HepG2 (cell line): ENCODE data around the gene PTPRN. TPM values are rescaled to one million over a fixed set of nuclear protein-coding genes. Genes with fewer than 3 reads are reported as not detected.
A peak's percentile ranks its signal among the peaks of the same experiment; 100 is the strongest.

Experiments
- ATAC-seq: fragments of 200-7000 bp; cut with Tn5 transposase; 3 replicates; pipeline ENCODE4 v1.9.1; 2020; ENCODE audit warnings: mild to moderate bottlenecking, moderate library complexity
- BruUV-seq: library from RNA; stranded (reverse); fragments of 400-500 nt; replicated peaks from 2 replicates; lab custom pipeline; 2021; lab: Mats Ljungman, UMichigan
- CTCF ChIA-PET: fragments of 300-600 bp; formaldehyde crosslinking; extraction: SDS; loops from one replicate; lab custom pipeline; 2021; ENCODE audit warnings: low total read pairs, inconsistent platforms, low intra/inter-chr PET ratio; lab: Yijun Ruan, JAX
- POLR2A ChIA-PET: fragments of 350-600 bp; sonication (Branson Sonifier 250); formaldehyde crosslinking; loops from one replicate; lab custom pipeline; 2020; ENCODE audit warnings: antibody characterized with exemption, inconsistent platforms; lab: Yijun Ruan, JAX
- DNase-seq: peaks from one replicate; pipeline ENCODE4 v3.0.0-alpha.2; 2015; ENCODE audit warnings: low spot score
- FAIRE-seq: peaks from 3 replicates; lab custom pipeline; 2011; peaks lifted over from hg19 to GRCh38; lab: Jason Lieb, UNC
- H2AFZ ChIP-seq: one replicate; pipeline ENCODE4 v1.6.1; 2011; ENCODE audit warnings: low read length, inconsistent platforms
- H3K27ac ChIP-seq: fragments of 300-600 bp; 3 replicates; pipeline ENCODE4 v1.8.0; 2011; ENCODE audit warnings: mixed run types, mild to moderate bottlenecking, mixed read lengths, low read length, inconsistent platforms; ENCODE audit not compliant: insufficient read depth; ENCODE audit errors: extremely low read length
- H3K27me3 ChIP-seq, 2 experiments: fragments of 200-600 bp in 1 of 2; 2 replicates in 1 of 2; 3 replicates in 1 of 2; pipeline versions ENCODE4 v1.6.0 to v1.8.0; 2011; ENCODE audit warnings: low read length in 2 of 2, mild to moderate bottlenecking in 2 of 2, moderate library complexity in 2 of 2, inconsistent platforms in 1 of 2; ENCODE audit not compliant: insufficient read depth in 2 of 2, control insufficient read depth in 1 of 2
- H3K36me3 ChIP-seq, 2 experiments: fragments of 200-600 bp in 1 of 2; replicated peaks in 1 of 2; 2 replicates in 1 of 2; 3 replicates in 1 of 2; pipeline versions ENCODE4 v1.5.1 to v1.8.0; 2011; ENCODE audit warnings: low read length in 2 of 2, inconsistent platforms in 1 of 2; ENCODE audit not compliant: insufficient read depth in 2 of 2, control insufficient read depth in 1 of 2
- H3K4me1 ChIP-seq: 2 replicates; pipeline ENCODE4 v1.5.1; 2012; ENCODE audit warnings: low read length, inconsistent platforms; ENCODE audit not compliant: insufficient read depth
- H3K4me2 ChIP-seq: 2 replicates; pipeline ENCODE4 v1.6.0; 2011; ENCODE audit warnings: low read depth, low read length, inconsistent platforms
- H3K4me3 ChIP-seq, 3 experiments: fragments of 200-600 bp in 1 of 3; sonication (generic), shearing (Covaris generic) in 1 of 3; replicated peaks in 1 of 3; 2 replicates each; pipeline ENCODE4 v1.5.1; 2011 to 2016; ENCODE audit warnings: low read length in 3 of 3, inconsistent platforms in 2 of 3, low read depth in 2 of 3, mild to moderate bottlenecking in 2 of 3, control low read depth in 1 of 3, mixed read lengths in 1 of 3; ENCODE audit not compliant: insufficient read depth in 1 of 3
- H3K79me2 ChIP-seq: one replicate; pipeline ENCODE4 v1.6.1; 2011; ENCODE audit warnings: low read length, inconsistent platforms; ENCODE audit not compliant: insufficient read depth
- H3K9ac ChIP-seq: 2 replicates; pipeline ENCODE4 v1.6.0; 2011; ENCODE audit warnings: mild to moderate bottlenecking, low read depth, low read length, inconsistent platforms; ENCODE audit not compliant: insufficient read depth
- H3K9me3 ChIP-seq: 2 replicates; pipeline ENCODE4 v1.5.1; 2012; ENCODE audit warnings: mild to moderate bottlenecking, low read length
- H4K20me1 ChIP-seq: 2 replicates; pipeline ENCODE4 v1.6.0; 2011; ENCODE audit warnings: inconsistent platforms, mild to moderate bottlenecking, low read length, moderate library complexity; ENCODE audit not compliant: insufficient read depth
- ATF1 ChIP-seq: IDR thresholded peaks from 2 replicates; pipeline ENCODE4 v1.6.1; 2016; ENCODE audit warnings: mild to moderate bottlenecking, control low read depth
- FIP1L1 ChIP-seq: fragments of 200-400 bp; formaldehyde crosslinking; IDR thresholded peaks from 2 replicates; pipeline ENCODE4 v1.6.1; 2018; ENCODE audit warnings: low read depth, mild to moderate bottlenecking, low read length, moderate library complexity, borderline replicate concordance; ENCODE audit not compliant: insufficient read depth
- HCFC1 ChIP-seq: fragments of 150-350 bp; IDR thresholded peaks from 2 replicates; pipeline ENCODE4 v1.6.1; 2014; ENCODE audit warnings: low read depth, low read length
- JUNB ChIP-seq: sonication (generic); formaldehyde crosslinking; IDR thresholded peaks from 2 replicates; pipeline ENCODE4 v1.8.0; 2022; ENCODE audit warnings: missing genetic modification reagents, mild to moderate bottlenecking, borderline replicate concordance
- KLF12 ChIP-seq: sonication (generic); formaldehyde crosslinking; IDR thresholded peaks from 2 replicates; pipeline ENCODE4 v1.4.0; 2020; ENCODE audit warnings: missing genetic modification reagents, borderline replicate concordance
- NBN ChIP-seq: fragments of 450-650 bp; conservative IDR thresholded peaks from 2 replicates; pipeline ENCODE4 v1.6.1; 2017
- SNAI1 ChIP-seq: sonication (generic); formaldehyde crosslinking; IDR thresholded peaks from 2 replicates; pipeline ENCODE4 v1.5.0; 2020; ENCODE audit warnings: mild to moderate bottlenecking, missing genetic modification reagents, borderline replicate concordance
- TMF1 ChIP-seq: sonication (generic); formaldehyde crosslinking; IDR thresholded peaks from 2 replicates; pipeline ENCODE4 v1.8.1; 2022; ENCODE audit warnings: low read depth, missing genetic modification reagents
- WIZ ChIP-seq: sonication (generic); formaldehyde crosslinking; IDR thresholded peaks from 2 replicates; pipeline ENCODE4 v1.5.1; 2020; ENCODE audit warnings: mild to moderate bottlenecking, missing genetic modification reagents
- YEATS4 ChIP-seq: sonication (generic); formaldehyde crosslinking; IDR thresholded peaks from 2 replicates; pipeline ENCODE4 v1.4.0; 2020; ENCODE audit warnings: missing genetic modification reagents, borderline replicate concordance
- ZGPAT ChIP-seq: IDR thresholded peaks from 2 replicates; pipeline ENCODE4 v1.6.1; 2016; ENCODE audit warnings: mild to moderate bottlenecking
- ZNF276 ChIP-seq: sonication (generic); formaldehyde crosslinking; IDR thresholded peaks from 2 replicates; pipeline ENCODE4 v1.4.0; 2020; ENCODE audit warnings: mild to moderate bottlenecking, low read depth, missing genetic modification reagents
- ZNF333 ChIP-seq: sonication (generic); formaldehyde crosslinking; IDR thresholded peaks from 2 replicates; pipeline ENCODE4 v1.4.0; 2020; ENCODE audit warnings: mild to moderate bottlenecking, missing genetic modification reagents, borderline replicate concordance
- ZNF703 ChIP-seq: sonication (generic); formaldehyde crosslinking; IDR thresholded peaks from 2 replicates; pipeline ENCODE4 v1.5.1; 2020; ENCODE audit warnings: missing genetic modification reagents, mild to moderate bottlenecking, moderate library complexity, borderline replicate concordance
- ZNF883 ChIP-seq: sonication (generic); formaldehyde crosslinking; IDR thresholded peaks from 2 replicates; pipeline ENCODE4 v1.5.1; 2020; ENCODE audit warnings: mild to moderate bottlenecking, missing genetic modification reagents; ENCODE audit errors: not compliant biosample characterization
- WGBS: methylation state at CpG from one replicate; pipeline ENCODE4 v1.1.6; 2017; ENCODE audit warnings: low lambda C conversion rate; 5-methylcytosine and 5-hydroxymethylcytosine counted together
- in situ Hi-C: cut with HindIII; loops from 2 replicates; pipeline ENCODE4 v1.10.0; 2017; ENCODE audit warnings: low pct_unique_long_range_greater_than_20kb; ENCODE audit not compliant: extremely low pct_ligation_motif_present
- intact Hi-C: fragments of 100-400 bp; cut with micrococcal nuclease; formaldehyde crosslinking; loops from one replicate; pipeline ENCODE4 v1.10.0; 2022; ENCODE audit not compliant: unreplicated experiment
- polyA plus RNA-seq, 8 experiments: library from polyadenylated mRNA; depleted of rRNA in 3 of 8; stranded (reverse) in 7 of 8; unstranded in 1 of 8; fragments of >200 nt; fragmentation: Illumina TruSeq in 4 of 8; extraction: Trizol in 4 of 8; gene quantifications; 2 replicates each; pipeline versions ENCODE4 v1.2.1 to v1.2.3, GENCODE V29; 2011 to 2016; ENCODE audit warnings: low read depth in 4 of 8, missing spikeins in 1 of 8, mixed read lengths in 1 of 8; ENCODE audit not compliant: insufficient read depth in 1 of 8
- total RNA-seq, 5 experiments: library from RNA; depleted of rRNA; stranded (reverse); fragments of >200 nt; fragmentation: Illumina TruSeq; extraction: Trizol; gene quantifications; 2 replicates each; pipeline ENCODE4 v1.2.3, GENCODE V29; 2016; ENCODE audit warnings: low read depth in 1 of 5
- TF ChIP-seq, protein P1 (sequence below): sonication (generic); formaldehyde crosslinking; IDR thresholded peaks from 2 replicates; pipeline ENCODE4 v1.4.0; 2020; ENCODE audit warnings: missing genetic modification reagents

The PTPRN gene
- total and polyA plus RNA-seq, 2 of the 13 experiments (the other 11 are each of a cell fraction or from before 2014, with no cell fraction given) = 0.26 TPM; not detected in 1

GRCh38 chr2:219278655-219279150, 30.5 kb downstream of the PTPRN start (continued):
- peak; percentile 18 for TF ChIP-seq ZNF883 (CRISPR knock-in tag)
- TF ChIP-seq TMF1 (CRISPR knock-in tag) = peak; percentile 4; the same call in 1 of the 2 replicates
- no peak for TF ChIP-seq FIP1L1

GRCh38 chr2:219277703-219278654, 31.2 kb downstream of the PTPRN start:
- Histone ChIP-seq H3K36me3 (peaks cover 2 to 4% of the 10 kb centered on the region in 2 experiments; a peak in 2 of 5 replicates), H3K4me3 (peak overlapping the region; percentile 59 to 77 (median 73)), H3K79me2 (no peaks in the 10 kb centered on the region), H3K27ac (no peak overlapping the region), H3K4me1 (peaks cover 42% of the 10 kb centered on the region), H4K20me1 (no peaks in the 10 kb centered on the region), H3K4me2 (peak overlapping the region; percentile 96), H2AFZ (peak overlapping the region; percentile 66), H3K9ac (peak overlapping the region; percentile 80; the same call in 1 of the 2 replicates), H3K27me3 (peaks cover 0 to 9% of the 10 kb centered on the region in 2 experiments; a peak in 1 of 5 replicates), H3K9me3 (no peaks in the 10 kb centered on the region)
- peak; percentile 69 for DNase-seq
- ATAC-seq = peak; percentile 61
- peak; percentile 92 for FAIRE-seq
- CTCF ChIA-PET = interaction anchor here (0.9 to 5.4 kb wide), 5 partner anchors 17 to 118 kb away, joined by 3 to 88 read pairs (median 4); partner anchors contain the start of genes NHEJ1, TUBA4A and TUBA4B
- no TSS peak for BruUV-seq
- intact Hi-C loops = loop anchor here (1.0 kb wide), 1 partner anchor 118 kb away; the partner anchor contains the start of gene NHEJ1
- POLR2A ChIA-PET = interaction anchor here (1.0 to 3.3 kb wide), 19 partner anchors 8 to 276 kb away, joined by 3 to 70 read pairs (median 14); partner anchors contain the start of genes ABCB6, ANKZF1, ATG9A and CNPPD1
- in situ Hi-C loops = no loop called here
- 31% methylated on average over 21 of the region's 25 CpGs for WGBS
- peak; percentile 46 for TF ChIP-seq ZGPAT (CRISPR knock-in tag)
- TF ChIP-seq ZNF276 (CRISPR knock-in tag) = no peak
- no peak for TF ChIP-seq KLF12 (CRISPR knock-in tag)
- TF ChIP-seq SNAI1 = no peak
- TF ChIP-seq ZNF703 = no peak
- TF ChIP-seq ZNF333 = peak; percentile 79
- no peak for TF ChIP-seq HCFC1
- no peak for TF ChIP-seq WIZ
- TF ChIP-seq YEATS4 (CRISPR knock-in tag) = no peak; the same call in 1 of the 2 replicates
- TF ChIP-seq, protein P1, sequence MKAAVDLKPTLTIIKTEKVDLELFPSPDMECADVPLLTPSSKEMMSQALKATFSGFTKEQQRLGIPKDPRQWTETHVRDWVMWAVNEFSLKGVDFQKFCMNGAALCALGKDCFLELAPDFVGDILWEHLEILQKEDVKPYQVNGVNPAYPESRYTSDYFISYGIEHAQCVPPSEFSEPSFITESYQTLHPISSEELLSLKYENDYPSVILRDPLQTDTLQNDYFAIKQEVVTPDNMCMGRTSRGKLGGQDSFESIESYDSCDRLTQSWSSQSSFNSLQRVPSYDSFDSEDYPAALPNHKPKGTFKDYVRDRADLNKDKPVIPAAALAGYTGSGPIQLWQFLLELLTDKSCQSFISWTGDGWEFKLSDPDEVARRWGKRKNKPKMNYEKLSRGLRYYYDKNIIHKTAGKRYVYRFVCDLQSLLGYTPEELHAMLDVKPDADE (CRISPR knock-in tag) = no peak
- no peak for TF ChIP-seq NBN
- TF ChIP-seq JUNB = no peak
- TF ChIP-seq ATF1 (CRISPR knock-in tag) = no peak
